ENCODE measurements around the gene ATG9A.

Gene ATG9A

DNA sequence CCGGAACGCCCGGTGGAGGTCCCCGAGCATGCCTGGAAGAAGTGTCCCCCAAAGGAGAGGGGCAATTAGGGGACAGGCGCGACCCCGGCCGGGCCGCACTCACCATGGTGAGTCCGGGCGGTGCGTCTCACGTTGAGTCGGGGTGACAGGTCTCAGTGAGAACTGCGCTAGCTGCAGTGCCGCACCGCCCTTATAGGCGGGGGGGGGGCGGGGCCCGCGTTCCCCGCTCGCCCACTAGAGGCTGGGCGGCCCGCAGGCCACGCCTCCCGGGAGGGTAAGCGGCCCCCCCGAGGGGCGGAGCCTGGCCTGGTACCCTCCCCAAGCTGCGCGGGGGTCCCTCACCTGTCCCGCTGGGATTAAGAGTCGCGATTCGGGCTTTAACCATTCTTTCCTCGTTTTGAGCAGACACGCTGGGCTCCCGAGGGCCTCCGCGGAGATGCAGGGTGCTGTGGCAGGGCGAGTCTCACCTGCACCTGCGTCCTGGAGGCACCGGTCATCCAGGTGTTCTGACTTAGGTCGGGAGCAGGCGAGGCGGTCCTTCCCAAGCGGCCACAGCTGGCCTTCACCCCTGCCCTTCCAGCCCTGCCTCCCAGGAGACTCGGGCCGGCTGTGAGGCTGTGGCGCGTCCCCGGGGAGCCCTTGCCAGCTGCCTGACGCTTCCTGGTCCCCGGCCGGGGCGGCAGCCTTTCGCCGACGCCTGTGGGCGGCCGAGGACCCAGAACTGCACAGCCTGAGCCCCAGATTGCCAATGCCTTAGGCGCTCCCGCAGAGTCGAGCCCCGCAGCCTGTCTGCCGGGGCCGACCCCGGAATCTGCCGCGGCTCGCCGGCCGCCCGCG, 24.5 kb upstream of the ATG9A start, which contains the start of gene TUBA4A:
TSS of gene TUBA4A (minus strand) at position 166 of the 837 bp plus-strand sequence. CDS start at position 106, 60 bp downstream.
- peak within 1 kb of the TSS; percentile 63 for H3K4me3 ChIP-seq (ENCODE audit: insufficient read depth, low read length, poor library complexity, severe bottlenecking)
- H3K9ac ChIP-seq (ENCODE audit: low read length), result peak within 1 kb of the TSS; percentile 72
- H3K27me3 ChIP-seq (ENCODE audit: low read length), result no peaks in the 10 kb centered on the region
- no peaks in the 10 kb centered on the region for H4K20me1 ChIP-seq (ENCODE audit: low read depth, low read length)
- H3K27ac ChIP-seq (ENCODE audit: low read depth, low read length), result peak within 1 kb of the TSS; percentile 70
- H3F3A ChIP-seq (ENCODE audit: insufficient read depth), result peaks cover 8% of the 10 kb centered on the region
- TF ChIP-seq EZH2phosphoT487 (conservative IDR thresholded peaks at IDR 0.05; ENCODE audit: low read length), result no peak
- no peak for TF ChIP-seq CTCF (IDR thresholded peaks at IDR 0.05; ENCODE audit: insufficient read depth, low read length, poor library complexity, severe bottlenecking)
- peak within 1 kb of the TSS; percentile 66 for H2AFZ ChIP-seq (ENCODE audit: low read depth, low read length, severe bottlenecking)
- H3K4me2 ChIP-seq (ENCODE audit: low read depth, low read length, poor library complexity, severe bottlenecking), result peak within 1 kb of the TSS; percentile 70
- H3K9me2 ChIP-seq (replicated peaks; ENCODE audit: insufficient read depth, low read length), result no peaks in the 10 kb centered on the region
- no peaks in the 10 kb centered on the region for H3K36me3 ChIP-seq (ENCODE audit: low read length)
- no peaks in the 10 kb centered on the region for H3K9me3 ChIP-seq (ENCODE audit: insufficient read depth, low read length)
- H3K79me2 ChIP-seq (ENCODE audit: insufficient read depth, low read length), result peaks cover 20% of the 10 kb centered on the region; the same call in 1 of the 2 replicates

DNA sequence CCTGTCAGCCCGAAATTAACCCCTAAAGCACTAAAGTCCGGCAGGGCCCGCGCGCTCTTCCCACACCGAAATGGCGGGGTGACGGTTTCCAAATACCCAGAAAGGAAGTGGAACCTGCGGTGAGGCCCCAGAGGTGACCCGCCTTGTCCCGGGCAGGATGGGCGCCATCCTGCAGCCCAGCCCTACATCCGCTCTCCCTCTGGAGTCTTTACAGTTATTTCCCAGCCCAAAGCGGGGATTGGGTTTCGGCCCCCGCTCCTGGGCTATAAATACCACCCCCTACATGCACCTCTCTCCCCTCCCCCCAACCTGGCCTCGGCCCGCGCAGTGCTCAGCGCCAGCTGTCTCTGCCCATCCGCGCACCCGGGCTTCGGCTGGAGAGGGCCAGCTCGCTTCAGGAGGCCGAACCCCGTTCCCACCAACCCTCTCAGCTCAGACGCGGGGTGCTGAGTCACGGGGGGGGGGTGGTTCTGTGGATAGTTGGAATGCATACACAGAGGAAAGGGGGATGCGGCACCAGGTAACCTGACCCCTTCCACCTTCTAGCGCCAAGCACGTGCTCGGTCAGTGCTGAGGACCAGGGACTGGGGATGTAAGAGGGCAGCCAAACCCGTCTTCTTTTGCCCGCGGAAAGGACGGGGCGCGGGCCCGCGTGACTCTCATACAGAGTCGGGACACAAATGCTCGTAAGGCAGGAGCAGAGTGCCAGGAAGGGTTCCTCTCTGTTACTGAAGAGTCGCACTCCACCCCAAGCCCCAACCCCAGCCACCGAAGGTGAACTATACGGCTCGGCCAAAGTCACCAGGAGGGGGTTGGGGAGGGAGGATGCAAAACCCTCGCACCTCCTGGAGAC, 23.7 kb upstream of the ATG9A start, which contains the start of gene TUBA4B:
TSS of gene TUBA4B (plus strand) at position 344 of the 853 bp plus-strand sequence. CDS start at position 509, 165 bp downstream.
- TF ChIP-seq CTCF (IDR thresholded peaks at IDR 0.05; ENCODE audit: insufficient read depth, low read length, poor library complexity, severe bottlenecking) (no peak), EZH2phosphoT487 (conservative IDR thresholded peaks at IDR 0.05; ENCODE audit: low read length) (no peak)
- H2AFZ ChIP-seq (ENCODE audit: low read depth, low read length, severe bottlenecking), result peak within 1 kb of the TSS; percentile 66
- no peaks in the 10 kb centered on the region for H3K27me3 ChIP-seq (ENCODE audit: low read length)
- peaks cover 20% of the 10 kb centered on the region; the same call in 1 of the 2 replicates for H3K79me2 ChIP-seq (ENCODE audit: insufficient read depth, low read length)
- H3K27ac ChIP-seq (ENCODE audit: low read depth, low read length), result peak within 1 kb of the TSS; percentile 70
- H3K4me3 ChIP-seq (ENCODE audit: insufficient read depth, low read length, poor library complexity, severe bottlenecking), result peak within 1 kb of the TSS; percentile 63
- no peaks in the 10 kb centered on the region for H3K9me2 ChIP-seq (replicated peaks; ENCODE audit: insufficient read depth, low read length)
- peak within 1 kb of the TSS; percentile 72 for H3K9ac ChIP-seq (ENCODE audit: low read length)
- H3K36me3 ChIP-seq (ENCODE audit: low read length), result no peaks in the 10 kb centered on the region
- H4K20me1 ChIP-seq (ENCODE audit: low read depth, low read length), result no peaks in the 10 kb centered on the region
- peaks cover 8% of the 10 kb centered on the region for H3F3A ChIP-seq (ENCODE audit: insufficient read depth)
- peak within 1 kb of the TSS; percentile 70 for H3K4me2 ChIP-seq (ENCODE audit: low read depth, low read length, poor library complexity, severe bottlenecking)
- no peaks in the 10 kb centered on the region for H3K9me3 ChIP-seq (ENCODE audit: insufficient read depth, low read length)

DNA sequence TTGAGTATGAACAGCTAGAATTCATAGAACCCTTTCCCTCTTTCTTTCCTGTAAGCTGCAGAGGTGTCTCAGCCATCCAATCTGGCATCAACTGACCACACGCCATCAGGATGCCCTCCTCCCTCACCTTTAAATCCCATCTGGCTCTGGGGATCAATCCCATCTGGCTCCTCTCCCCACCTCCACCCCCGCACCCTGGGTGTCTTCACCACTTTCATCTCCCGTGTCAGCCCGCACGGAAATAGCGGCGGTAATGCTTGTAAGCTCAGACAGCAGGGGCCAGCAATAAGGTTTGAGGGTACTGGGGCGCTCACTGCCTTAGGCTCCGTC, 23.1 kb upstream of the ATG9A start:
- Histone ChIP-seq H3F3A (ENCODE audit: insufficient read depth) (peaks cover 8% of the 10 kb centered on the region), H3K36me3 (ENCODE audit: low read length) (no peaks in the 10 kb centered on the region), H3K9me3 (ENCODE audit: insufficient read depth, low read length) (no peaks in the 10 kb centered on the region), H4K20me1 (ENCODE audit: low read depth, low read length) (no peaks in the 10 kb centered on the region), H3K4me3 (ENCODE audit: insufficient read depth, low read length, poor library complexity, severe bottlenecking) (peak overlapping the region; percentile 63), H3K4me2 (ENCODE audit: low read depth, low read length, poor library complexity, severe bottlenecking) (peak overlapping the region; percentile 70), H3K27ac (ENCODE audit: low read depth, low read length) (peak overlapping the region; percentile 70), H3K79me2 (ENCODE audit: insufficient read depth, low read length) (peaks cover 20% of the 10 kb centered on the region; the same call in 1 of the 2 replicates), H2AFZ (ENCODE audit: low read depth, low read length, severe bottlenecking) (no peak overlapping the region), H3K27me3 (ENCODE audit: low read length) (no peaks in the 10 kb centered on the region), H3K9ac (ENCODE audit: low read length) (peak overlapping the region; percentile 72), H3K9me2 (replicated peaks; ENCODE audit: insufficient read depth, low read length) (no peaks in the 10 kb centered on the region)
- TF ChIP-seq CTCF (IDR thresholded peaks at IDR 0.05; ENCODE audit: insufficient read depth, low read length, poor library complexity, severe bottlenecking) (no peak), EZH2phosphoT487 (conservative IDR thresholded peaks at IDR 0.05; ENCODE audit: low read length) (no peak)

All from SU-DHL-6 (cell line).